PFSK-1 (cell line): ENCODE data around the gene MAGI2.

Experiments used
- FOXP2 ChIP-seq: optimal IDR thresholded peaks from 2 replicates; pipeline ENCODE3; 2011; ENCODE audit warnings: borderline replicate concordance, control low read depth, inconsistent platforms; ENCODE audit not compliant: insufficient read depth; ENCODE audit errors: extremely low read length, extremely low read depth
- POLR2AphosphoS5 ChIP-seq: IDR thresholded peaks from 2 replicates; pipeline ENCODE4 v1.6.1; 2012; ENCODE audit warnings: low read depth, mild to moderate bottlenecking, control low read depth, low read length, moderate library complexity
- REST ChIP-seq, 2 experiments: IDR thresholded peaks; 2 replicates each; pipeline versions ENCODE4 v1.6.1 to v1.8.0; 2011 to 2012; ENCODE audit warnings: low read depth in 2 of 2, low read length in 2 of 2, control low read depth in 1 of 2, inconsistent platforms in 1 of 2, mild to moderate bottlenecking in 1 of 2, moderate library complexity in 1 of 2; ENCODE audit not compliant: insufficient read depth in 1 of 2
- SIN3A ChIP-seq: IDR thresholded peaks from 2 replicates; pipeline ENCODE4 v1.6.1; 2012; ENCODE audit warnings: mild to moderate bottlenecking, low read length, moderate library complexity, borderline replicate concordance; ENCODE audit not compliant: insufficient read depth

GRCh38 chr7:78873117-78873516 lies 580.4 kb downstream of the MAGI2 start:
- TF ChIP-seq POLR2AphosphoS5 (no peak), SIN3A (no peak), REST (IDR thresholded peaks at IDR 0.05; ENCODE audit: insufficient read depth in 1 of 2, low read depth in 2 of 2, low read length in 2 of 2) (no peak), FOXP2 (no peak)
